Measurements from ENCODE around the gene CSTF3.
"Not testable (repeated sequence)": the region's sequence is repeated elsewhere in the genome, so short reads cannot be mapped to it uniquely, and the experiment has no call there.

The CSTF3 gene

DNA sequence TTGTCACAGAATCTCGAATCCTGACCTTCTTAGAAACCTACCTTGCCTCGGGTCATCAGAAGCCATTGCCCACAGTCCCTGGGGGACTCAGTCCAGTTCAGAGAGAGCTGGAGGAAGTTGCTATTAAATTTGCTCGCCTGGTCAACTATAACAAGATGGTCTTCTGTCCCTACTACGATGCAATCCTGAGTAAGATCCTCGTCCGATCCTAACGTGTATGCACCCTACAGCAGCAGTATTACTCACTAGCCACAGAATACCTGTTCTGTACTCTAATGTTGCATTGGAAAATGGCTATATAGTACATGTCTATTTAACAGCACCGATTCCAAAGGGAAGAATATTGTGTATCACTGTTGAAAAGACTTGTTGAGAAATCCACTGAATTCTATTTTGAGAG, 88.8 kb downstream of the CSTF3 start:
- DNase-seq (ENCODE audit: low spot score): no peak

DNA sequence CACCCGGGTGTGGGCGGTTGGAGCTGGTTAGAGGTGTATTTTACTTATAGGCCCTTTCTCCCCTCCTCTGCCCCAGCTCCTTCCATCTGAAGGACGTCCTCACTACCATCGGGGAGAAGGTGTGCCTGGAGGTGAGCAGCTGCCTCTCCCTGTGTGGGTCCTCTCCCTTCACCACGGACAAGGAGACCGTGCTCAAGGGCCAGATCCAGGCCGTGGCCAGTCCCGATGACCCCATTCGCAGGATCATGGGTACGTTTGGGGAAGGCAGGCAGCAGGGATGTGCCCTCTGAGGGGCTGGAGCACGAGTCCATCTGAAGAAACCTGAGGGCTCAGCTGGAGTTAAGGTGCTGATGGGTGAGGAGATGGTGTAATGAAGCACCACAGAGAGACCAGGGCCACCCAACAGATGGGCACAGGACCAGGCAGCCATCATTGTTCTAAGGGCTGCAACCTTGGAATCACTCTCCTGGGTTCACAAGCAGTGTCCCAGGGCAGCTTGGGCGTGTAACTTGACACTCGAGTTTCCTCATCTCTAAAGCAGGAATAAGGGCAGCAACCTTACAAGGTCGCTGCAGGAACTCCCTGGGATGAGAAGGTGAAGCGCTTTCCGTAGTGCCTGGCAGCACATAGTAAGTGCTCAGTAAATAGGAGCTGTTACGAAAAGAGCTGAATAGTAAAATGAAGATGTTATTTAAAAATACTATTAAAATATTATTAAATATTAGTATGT, 92.5 kb downstream of the CSTF3 start:
- no peak for DNase-seq (ENCODE audit: low spot score)

DNA sequence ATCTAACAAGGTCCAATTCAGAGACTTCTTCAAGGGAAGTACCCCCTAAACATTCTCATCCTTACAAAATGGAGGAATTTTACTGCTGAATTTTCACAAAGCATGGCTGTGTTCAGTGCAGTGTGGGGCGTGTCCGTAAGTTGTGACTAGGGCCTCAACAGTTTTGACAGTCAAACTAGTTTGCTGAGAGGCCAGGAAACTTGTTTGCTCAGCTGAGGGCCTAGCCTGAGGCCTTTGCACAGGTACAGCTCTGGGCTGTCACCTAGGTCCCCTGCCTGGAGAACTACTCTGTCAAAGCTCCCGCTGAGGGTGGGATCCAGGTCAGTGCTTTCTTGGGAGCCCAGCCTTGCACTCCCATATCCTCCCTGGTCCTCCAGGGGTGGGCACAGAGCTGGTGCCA, 94.0 kb downstream of the CSTF3 start:
- no peak for DNase-seq (ENCODE audit: low spot score)

DNA sequence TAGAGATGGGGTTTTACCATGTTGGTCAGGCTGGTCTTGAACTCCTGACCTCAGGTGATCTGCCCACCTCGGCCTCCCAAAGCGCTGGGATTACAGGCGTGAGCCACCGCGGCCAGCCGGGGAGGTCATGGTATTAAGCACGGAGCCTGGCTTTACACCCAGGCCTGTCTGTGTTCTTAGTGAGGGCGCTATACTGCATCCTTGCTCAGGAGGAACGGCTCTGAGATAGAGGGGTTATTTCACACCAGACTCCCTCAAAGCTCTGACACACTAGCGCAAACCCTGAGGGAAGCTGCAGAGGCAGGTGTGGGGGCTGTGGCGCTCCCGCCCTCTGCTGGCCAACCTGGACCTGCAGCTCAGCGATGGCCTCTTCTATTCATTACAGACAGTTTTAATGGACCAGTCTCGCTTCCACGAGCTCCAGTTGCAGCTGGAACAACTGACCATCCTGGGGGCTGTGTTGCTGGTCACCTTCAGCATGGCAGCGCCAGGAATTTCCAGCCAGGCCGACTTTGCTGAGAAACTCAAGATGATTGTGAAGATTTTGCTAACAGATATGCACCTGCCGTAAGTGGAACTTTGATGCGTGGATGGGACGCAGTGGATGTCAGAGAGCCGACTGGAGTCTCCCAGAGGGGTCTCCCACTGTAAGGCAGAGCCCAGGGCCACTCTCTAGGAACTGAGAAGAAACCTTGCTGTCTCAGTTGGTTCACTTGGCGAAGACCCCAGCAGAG, 95.7 kb downstream of the CSTF3 start:
- DNase-seq (ENCODE audit: low spot score): peak; percentile 64

DNA sequence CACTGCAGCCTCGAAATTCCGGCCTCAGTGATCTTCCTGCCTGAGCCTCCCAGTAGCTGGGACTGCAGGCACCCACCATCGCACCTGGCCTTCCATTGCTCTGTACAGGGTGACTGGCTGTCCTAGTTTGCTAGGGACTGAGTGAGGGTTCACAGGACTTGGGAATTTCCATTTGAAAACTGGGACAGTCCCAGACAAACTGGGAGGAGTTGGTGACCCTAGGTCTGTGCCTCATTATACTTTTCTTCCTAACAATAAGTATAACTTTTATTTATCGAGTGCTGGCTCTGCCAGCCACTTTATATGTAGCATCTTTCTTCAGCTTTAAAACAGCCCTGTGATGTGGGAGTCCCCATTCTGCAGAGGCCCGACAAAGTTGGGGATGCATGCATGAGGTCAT, 96.4 kb downstream of the CSTF3 start:
- DNase-seq (ENCODE audit: low spot score): no peak

DNA sequence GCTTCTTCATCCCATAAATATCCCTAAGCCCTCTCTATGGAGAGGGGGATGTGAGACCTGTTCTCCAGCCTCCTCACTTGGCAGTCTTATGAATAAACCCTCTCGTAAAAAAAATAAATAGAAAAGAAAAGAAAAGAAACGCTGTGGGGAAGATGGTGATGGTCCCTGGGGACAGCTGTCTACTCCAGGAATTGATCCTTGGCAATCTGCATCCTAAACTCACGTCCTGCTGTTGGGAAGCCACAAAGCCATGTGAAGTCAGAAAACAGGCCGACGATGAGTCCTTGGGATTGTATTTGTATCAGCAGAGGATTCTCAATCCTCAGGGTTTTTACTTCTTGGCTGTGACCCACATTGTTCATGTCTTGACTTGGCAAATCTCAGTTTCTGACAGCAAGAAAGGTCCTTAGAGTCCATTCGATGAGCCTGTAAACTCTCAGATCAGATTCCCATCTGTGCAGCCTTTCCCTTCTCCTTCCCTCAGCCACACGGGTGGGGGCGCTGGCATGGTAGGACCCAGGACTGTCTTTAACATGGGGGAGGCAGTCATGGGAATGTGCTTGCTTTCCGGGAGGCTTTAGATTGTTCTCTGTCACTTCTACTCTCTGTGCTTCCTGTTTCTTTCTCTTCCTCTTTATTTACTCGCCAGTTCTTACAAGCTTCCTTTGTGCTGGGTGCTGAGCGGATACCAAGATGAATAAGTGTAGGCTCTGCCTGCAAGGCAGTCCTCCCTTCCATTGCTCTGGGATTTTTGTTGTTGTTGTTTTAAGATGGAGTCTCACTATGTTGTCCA, 97.1 kb downstream of the CSTF3 start:
- no peak for DNase-seq (ENCODE audit: low spot score)

DNA sequence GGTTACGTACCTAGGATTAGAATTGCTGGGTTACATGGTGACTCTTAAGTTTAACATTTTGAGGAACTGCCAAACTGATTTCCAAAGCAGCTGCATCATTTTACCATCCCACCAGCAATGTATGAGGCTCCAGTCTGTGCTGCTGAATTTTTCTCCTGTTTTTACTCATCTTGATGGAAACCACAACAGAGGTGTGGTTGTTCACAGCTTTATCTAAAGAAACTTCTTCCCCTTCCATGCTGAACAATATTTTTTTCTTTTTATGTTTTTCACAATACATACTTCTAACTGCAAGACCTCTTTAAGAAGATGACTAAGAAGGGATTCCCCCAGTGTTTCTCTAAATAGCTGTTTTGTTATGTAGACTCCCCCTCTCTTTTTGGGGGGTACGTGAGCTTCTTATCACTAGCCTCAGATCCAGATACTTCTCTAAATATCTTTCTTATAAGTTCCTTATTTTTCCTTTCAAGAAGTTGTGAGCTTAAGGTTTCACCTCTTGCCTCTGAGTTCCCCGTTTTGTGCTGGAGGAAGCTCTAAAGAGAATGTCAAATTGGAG, 97.9 kb downstream of the CSTF3 start:
- no peak for DNase-seq (ENCODE audit: low spot score)

DNA sequence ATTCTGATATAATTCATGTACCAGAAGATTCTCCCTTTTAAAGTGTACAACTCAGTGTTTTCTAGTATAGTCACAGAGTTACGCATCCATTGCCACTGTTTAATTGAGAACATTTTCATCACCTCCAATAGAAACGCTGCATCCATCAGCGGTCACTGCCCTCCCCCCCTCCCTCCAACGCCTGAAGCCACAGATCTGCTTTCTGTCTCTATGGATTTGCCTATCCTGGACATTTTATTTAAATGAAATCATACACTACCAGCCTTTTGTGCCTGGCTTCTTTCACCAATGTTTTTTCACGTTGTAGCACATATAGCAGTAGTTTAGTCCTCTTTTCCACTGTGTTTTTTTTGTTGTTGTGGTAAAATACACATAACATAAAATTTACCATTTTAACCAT, 99.1 kb downstream of the CSTF3 start:
- DNase-seq (ENCODE audit: low spot score): no peak

DNA sequence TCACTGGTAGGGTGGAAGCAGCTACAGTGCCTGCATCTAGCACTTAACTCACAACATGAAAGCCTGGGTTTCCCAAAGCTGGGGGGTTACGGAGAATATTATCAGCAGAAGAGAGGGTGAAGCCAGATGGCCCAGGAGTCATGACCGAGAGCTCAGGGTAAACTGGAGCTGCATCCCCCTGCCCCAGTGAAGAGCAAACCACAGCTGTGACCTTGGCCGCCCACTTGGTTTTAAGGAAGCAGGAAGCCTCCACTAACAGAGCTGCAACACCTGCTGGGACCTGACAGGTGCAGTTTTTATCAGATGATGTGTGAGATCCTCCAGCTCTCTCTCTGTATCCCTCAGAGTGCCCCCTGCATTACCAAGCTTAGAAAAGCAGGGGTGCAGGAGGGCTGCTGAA, 101.0 kb downstream of the CSTF3 start:
- DNase-seq (ENCODE audit: low spot score): no peak

DNA sequence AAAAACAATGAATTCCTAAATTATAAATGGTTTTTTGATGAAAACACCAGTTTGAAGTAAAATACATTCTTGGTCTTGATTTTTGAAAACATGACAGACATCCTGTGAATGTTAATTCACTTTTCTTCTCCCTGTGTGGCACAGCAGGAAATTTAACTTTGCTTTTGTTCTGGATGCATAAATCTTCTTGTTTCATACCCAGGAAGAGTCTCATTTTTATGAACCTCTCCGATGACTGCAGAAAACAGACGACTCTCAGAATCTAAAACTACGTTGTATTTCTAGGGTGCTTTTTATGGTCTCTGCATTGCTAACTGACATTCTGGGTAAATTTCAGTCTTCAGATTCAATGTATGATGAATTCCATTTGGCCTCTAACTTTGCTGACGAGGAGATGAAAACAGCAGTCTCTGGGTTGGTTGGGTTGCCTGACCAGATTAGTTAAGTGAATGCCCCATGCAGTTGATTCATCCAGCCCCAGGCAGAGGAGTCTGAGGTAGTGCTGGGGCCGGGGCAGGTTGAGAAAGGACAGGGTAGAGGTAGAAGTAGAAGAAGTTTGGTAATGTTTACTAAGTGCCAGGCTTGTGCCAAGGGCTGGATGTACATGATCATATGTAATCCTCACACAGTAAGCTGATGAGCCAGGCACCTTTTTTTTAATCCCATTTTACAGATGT, 101.8 kb downstream of the CSTF3 start:
- no peak for DNase-seq (ENCODE audit: low spot score)

DNA sequence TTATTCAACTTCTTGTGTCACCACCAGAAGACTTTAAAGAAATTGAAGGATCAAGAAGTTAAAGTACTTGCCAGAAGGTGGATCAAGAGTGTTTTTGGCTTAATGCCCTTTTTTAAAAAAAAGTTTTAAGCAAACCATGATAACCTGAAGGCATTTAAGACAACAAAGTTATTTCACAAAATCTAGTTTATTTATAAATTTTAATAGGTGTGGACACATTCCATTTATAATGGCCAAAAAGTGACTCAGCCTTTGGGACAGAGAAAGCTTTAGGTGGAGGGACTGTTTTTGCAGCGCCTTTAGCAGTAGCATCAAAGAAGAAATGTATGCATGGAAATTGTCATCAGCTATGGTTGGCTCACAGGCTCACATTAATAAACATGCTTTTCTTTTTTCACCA, 104.0 kb downstream of the CSTF3 start:
- no peak for DNase-seq (ENCODE audit: low spot score)

DNA sequence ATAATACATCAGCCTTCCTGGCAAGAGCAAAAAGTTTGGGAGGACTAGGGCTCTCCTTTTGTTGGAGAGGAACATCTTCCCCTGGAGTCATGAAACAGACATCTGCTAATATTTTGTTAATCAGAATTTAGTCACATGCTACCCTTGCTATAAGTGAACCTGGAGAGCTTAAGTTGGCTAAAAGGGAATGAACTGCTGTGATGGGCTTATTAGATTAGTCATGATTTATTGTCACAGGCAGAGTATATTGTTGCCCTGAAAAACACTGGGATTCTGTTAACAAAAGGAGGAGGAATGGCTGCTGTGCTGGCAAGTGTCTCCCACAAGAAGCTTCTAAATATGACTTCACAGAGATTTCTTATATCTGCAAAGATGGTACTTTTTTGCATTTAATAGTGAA, 105.9 kb downstream of the CSTF3 start:
- DNase-seq (ENCODE audit: low spot score): no peak

DNA sequence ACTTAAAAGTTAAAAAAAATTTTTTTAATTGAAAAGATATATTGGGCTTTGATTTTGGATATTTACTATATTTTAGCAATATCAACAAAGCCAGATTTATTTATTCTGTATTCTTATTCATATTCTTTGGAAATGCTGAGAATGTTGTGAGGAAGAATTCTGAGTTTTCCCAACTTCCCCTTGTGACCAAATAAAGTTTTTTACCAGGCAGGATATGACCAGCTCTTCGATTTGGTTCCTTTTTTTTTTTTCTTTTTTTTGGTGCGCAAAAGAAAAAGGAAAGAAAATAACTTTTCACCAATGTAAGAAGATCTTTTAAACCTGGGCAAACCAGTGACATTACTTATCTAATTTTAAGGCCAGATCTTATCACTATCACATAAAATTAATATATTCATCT, 109.0 kb downstream of the CSTF3 start:
- no peak for DNase-seq (ENCODE audit: low spot score)

DNA sequence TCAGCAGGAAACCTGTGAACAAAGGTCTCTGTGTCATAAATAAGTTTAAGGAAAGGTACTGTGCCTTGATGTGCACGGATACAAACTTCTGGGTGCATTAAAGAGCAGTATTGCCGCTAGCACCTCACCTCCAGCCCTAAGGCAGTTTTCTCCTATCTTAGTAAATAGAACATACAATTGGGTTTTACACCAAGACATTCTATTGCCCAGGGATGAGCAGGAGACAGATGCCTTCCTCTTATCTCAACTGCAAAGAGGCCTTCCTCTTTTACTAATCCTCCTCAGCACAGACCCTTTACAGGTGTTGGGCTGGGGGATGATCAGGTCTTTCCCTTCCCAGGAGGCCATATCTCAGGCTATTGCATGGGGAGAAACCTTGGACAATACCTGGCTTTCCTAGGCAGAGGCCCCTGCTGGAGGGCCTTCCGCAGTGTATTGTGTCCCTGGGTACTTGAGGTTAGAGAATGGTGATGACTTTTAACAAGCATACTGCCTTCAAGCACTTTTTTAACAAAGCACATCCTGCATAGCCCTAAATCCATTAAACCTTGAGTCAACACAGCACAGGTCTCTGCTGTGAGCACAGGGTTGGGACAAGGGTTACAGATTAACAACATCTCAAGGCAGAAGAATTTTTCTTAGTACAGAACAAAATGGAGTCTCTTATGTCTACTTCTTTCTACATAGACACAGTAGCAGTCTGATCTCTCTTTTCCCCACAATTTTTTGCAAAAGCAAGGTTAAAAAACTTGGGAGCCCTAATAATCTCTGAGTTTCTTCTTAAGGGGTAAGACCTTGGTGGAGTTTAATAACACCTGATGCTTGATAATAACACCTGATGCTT, 111.5 kb downstream of the CSTF3 start:
- not testable (repeated sequence) for DNase-seq (ENCODE audit: low spot score)

DNA sequence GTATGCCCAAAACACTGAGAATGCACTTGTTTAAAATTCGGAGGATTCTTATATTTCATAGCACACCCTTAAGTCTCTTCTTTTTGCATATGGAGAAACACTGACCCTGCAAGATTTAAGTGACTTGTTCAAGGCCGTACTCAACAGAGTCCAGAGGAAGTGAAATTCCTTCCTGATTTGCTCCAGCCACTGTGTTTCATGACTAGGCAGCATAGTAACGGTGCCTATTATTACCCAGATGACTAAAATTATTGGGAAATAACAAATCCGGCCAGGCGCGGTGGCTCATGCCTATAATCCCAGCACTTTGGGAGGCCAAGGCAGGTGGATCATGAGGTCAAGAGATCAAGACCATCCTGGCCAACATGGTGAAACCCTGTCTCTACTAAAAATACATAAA, 112.6 kb downstream of the CSTF3 start:
- not testable (repeated sequence) for DNase-seq (ENCODE audit: low spot score)

DNA sequence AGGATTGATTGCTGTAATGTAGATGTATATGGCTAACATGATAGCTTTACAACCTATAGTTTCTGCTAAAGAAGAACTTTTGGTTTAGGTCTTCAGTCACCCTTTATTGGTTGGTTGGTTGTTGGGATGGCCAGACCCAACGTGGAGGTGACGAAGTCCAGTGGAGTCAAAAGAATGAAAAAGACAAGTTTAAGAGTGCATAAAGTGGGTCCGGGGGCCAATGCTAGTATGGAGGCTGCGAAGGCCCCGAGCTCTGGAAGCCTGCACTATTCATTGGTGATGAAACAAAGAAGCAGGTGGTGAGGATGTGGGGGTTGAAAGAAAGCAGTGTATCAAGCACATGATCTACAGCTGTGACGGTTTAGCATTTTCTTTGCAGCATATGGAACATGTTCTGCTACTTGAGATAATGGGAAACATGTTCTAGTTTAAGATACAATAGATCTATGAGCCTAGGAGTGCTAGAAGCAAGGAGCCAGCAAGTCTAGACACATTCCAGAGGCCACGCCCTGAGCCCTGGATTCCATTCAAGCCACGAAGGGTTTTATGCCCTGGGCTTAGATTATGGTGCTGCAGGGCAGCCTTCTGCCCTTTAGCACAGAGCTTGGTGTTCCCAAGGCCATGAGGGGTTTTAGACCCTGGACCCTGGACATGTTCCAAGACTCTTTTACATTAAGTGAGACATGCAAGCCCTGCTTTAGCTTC, 115.6 kb downstream of the CSTF3 start:
- DNase-seq (ENCODE audit: low spot score): peak; percentile 73

DNA sequence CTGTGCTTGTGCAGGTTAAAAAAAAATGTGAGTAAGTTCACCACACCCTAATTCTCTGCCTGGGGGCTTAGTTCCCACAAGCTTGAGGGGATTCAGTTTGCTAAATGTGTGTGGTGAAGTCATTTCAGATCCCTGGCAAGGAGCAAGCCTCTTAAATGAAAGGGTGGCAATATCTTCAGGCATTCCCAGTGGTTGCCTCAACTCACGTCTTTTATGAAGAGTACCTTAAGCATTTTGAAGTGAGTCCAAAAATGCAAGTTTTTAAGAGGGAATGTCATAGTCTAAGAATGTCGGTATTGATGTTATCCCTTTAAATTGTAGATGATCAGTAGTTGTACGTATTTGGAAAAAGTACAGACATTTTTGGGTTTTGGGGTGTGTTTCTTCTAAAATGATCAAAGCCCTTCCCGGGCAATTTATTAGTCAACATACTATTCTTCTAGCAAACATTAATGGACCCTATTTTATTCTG, 117.0 kb downstream of the CSTF3 start:
- peak; percentile 40 for DNase-seq (ENCODE audit: low spot score)

DNA sequence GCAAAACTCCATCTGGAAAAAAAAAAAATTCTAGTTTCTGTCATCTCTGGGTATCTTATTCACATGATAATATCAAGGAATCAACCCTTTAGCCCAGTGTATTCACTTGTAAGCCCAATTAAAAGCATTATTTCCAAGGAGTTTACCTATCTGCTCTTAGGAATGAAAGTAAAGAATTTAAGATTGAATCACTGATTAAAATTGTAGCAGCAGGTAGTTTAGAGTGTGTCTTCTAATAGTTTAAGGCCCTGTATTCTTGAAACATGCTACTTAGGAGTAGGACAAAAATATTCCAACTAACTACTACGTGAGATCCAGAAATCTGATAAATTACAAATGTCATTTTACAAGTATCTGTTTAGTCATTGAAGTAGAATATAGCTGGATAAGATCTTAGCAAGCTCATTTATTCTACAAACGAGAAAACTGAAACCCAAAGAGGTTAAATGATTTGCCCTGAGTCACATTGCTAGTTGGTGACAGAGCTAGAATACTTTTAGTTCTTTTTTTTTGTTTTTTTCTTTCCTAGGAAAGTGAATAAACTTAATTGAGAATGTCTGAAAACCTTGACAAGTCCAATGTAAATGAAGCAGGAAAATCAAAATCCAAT, 118.0 kb downstream of the CSTF3 start:
- DNase-seq (ENCODE audit: low spot score): no peak

DNA sequence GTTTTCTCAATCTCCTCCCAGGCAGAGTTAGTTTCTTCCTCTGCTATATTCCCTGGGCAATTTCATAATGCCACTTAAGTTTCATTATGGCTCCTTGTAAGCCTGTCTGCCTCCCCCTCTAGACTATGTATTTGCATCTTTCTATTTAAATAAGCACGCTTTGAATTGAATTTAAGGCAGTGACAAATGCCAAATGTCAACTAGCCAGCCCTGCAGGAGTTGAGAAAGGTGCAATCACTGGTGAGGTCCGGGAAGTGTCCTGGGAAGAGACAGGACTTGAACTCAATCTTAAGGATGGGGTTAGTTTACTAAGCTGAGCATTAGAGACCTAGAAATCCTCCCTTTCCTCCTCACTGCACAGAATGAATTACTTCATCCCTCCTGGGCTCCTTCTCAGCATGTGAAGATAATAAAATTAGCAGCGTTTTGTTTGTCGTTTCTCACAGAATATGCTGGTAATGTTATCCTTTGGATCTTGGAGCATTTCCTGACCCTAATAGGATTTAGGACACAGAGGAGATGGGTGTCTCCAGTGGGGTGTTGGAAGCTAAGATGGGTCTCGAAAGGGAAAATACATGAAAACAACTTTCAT, 120.3 kb downstream of the CSTF3 start:
- no peak for DNase-seq (ENCODE audit: low spot score)

All from LoVo (cell line).